Stimulated activated naive CD4-positive, alpha-beta T cell treated with Interleukin-2 at 50 U/mL for 16 hours (primary cell): Measurements from ENCODE around the gene PLXNA4.

Experiments used
- DNase-seq: peaks from one replicate; lab custom pipeline; 2025; lab: John Stamatoyannopoulos, UW

Gene PLXNA4

DNA sequence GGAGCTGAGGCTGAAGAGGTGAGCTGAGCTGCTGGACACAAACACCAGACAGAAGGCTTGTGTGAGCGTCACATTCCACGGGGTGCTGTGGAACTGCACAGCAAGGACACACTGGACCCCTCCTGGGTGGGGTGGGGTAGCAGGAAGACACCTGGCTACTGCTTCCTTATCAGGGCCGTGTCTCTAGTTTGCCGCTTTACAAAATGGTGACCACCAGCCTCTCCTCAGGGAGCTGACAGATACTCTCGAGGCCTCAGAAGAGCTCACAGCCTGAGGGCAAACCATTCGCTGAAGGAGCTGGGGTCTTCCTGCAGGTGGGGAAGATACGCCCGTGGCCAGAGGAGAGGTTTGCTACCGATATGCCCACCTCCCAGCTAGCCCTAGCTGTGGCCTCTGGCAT lies 461.9 kb downstream of the PLXNA4 start:
- no peak for DNase-seq

DNA sequence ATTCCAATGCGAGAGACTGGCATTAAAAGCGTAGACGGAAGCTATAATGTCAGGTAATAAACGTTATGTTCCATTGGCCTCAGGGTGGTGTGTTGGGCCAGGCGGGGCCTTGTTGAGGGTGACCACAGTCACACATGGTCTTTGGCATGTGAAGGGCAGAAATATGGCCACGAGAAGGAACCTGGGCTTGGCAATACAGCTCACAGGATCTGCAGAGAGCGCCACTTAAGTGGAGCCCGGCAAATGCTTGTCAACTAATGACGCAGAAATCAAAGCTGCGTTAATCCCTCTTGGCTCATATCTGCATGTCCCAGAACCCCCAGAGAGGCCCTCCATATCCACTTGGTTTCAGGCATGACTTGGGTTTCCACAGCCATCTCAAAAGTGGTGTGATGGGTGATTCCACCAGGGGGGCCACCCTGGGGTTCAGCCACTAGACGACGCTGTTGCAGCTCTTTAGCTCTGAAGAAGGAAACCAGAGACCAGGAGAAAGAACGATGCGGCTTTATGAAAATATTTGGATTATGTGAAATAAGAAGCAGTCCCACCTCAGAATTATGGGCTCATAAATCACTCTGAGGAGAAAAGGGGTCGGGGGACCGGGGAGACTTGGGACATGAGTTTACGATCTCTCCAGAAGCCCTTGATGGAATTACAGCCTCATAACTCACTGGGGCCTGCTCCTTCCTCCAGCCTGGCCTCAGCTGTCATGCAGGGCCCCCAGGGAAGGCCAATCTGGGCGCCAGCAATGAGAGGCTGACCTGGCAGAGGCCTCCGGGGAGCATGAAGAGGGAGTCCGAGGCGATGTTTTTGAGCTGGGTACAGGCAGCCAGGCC lies 462.5 kb downstream of the PLXNA4 start:
- no peak for DNase-seq

DNA sequence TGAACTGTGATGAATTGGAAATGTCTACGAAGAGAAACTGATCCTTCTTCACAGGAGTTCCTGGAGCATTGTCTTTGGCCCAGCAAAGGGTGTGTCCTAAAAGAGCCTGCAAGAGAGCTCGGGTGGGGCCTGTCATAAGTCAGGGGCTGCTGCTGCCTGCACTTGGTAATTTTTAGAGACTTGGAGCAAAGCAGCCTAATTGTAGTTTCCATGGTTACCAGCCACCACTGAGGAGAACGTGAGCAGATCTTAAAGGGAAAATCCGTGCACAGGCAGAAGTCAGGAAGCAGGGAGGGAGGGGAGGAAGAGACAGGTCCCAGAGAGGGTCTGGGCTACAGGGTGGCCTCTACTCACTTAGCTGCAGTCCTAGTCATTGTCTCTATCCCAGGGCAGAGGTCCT lies 463.6 kb downstream of the PLXNA4 start:
- DNase-seq: no peak

DNA sequence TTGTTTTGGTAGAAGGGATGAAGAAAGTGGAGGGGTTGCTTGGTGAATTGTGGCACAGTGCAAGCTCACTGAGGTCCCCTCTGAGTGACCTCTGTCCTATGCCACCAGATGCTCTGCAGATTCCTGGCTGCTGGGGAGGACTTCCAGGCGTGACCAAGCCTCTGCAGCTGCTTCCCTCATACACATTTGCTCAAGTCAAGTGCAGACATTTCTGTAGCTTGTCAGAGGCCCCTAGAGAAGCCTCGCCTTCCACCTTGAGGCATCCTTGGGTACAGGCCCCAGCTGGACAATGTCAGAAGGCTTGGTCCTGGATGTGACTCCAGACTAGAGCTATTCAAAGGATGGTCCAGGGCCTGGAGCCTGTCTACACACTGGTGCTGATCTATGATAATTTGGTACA lies 464.2 kb downstream of the PLXNA4 start:
- DNase-seq: no peak

DNA sequence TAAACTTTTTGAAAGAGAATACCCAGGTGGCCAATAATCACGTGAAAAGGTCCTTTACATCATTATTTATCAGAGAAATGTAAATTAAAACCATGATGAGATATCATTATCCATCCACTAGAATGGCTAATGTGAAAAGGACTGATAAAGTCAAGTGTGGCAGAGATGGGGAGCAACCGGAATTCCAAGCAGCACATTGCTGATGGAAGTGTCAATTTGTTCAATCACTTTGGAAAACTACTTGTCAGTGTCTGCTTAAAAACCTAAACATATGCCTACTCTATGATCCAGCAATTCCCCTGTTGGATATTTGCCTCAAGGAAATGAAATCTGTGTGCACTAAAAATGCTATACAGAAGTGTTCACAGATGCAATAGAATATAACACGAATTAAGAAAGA lies 465.6 kb downstream of the PLXNA4 start:
- no peak for DNase-seq

DNA sequence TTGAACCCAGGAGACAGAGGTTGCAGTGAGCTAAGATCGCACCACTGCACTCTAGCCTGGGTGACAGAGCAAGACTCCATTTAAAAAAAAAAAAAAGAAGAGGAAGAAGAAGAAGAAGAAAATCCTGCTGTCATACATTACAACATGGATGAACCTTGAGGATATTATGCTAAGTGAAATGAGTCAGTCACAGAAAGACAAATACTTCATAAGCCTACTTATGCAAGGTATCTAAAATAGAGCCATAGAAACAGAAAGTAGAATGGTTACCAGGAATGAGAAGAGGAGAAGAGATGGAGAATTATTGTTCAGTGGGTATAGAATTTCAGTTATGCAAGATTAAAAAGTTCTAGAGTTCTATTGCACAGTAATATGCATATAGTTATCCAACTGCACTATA lies 466.5 kb downstream of the PLXNA4 start:
- no peak for DNase-seq

DNA sequence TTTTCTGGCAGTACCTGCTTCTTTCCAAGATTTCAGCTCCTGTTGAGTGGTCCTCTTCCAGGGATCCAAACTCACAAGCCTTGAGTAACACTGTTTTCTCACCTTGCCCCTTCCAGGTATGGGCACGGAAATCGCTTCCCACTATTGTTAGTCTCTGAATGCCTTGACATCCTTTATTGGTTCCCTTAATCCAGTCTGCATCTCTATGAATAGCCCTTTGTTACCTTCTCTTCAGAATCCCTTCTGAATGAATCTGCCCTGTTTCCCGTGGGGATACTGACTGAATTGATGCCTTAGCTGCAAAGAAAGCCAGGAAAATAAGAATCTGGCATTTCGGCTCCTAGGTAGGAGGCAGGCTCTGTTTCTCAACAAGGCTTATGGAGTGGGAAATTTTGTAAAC lies 467.7 kb downstream of the PLXNA4 start:
- DNase-seq: no peak

DNA sequence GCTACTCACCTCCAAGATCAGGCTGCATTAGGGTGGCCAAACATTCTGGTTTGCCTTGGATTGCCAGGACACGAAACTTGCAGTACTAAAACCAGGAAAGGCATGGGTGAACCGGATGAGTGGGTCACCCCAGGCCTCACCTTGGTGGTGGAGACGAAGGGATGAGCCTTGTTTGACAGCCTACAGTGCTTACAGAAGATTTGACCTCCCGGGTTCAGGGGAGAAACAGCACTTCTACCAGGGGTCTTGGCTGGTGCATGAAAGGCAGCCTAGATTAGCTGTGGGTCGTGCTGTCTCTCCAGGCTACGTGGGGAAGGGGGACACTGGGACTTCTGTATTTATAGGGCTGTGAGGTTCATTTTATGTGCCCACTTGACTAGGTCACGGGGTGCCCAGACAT lies 469.8 kb downstream of the PLXNA4 start:
- DNase-seq: no peak

DNA sequence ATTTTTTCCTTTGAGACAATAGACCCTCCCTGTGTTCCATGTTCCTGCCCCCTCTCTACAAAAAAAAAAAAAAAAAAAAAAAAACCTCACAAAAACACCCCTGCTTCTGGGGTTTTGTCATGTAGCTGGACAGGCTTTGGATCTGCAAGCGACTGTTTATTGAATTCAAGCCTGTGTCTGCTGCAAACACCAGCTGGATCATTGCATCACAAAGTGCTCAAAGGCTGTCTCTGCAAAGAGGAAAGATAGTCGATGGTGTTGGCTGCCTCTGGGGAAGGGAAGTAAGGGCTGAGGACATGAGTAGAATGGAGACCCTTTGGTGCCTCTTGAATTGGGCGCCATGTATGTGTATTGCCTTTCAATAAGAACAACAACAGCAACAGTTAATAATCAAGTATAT lies 471.2 kb downstream of the PLXNA4 start:
- DNase-seq: no peak

DNA sequence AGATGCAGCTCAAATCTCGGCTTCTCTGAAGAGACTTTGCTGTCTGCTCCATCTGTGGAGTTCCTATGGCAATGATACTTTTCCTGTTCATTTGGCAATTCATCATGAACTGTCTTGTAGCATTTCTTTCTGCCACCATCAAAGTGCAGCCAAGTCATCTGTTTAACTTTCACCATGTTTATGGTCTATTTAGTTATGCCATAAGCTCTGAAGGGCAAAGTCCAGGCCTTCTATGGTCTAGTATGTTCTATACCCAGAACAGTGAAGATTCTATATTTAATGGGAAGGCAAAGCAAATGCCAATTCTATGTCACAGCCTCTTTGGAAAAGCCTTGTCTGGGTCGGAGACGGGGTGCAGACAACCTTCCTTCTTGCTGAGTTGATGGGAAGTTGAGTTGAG lies 472.6 kb downstream of the PLXNA4 start:
- no peak for DNase-seq

DNA sequence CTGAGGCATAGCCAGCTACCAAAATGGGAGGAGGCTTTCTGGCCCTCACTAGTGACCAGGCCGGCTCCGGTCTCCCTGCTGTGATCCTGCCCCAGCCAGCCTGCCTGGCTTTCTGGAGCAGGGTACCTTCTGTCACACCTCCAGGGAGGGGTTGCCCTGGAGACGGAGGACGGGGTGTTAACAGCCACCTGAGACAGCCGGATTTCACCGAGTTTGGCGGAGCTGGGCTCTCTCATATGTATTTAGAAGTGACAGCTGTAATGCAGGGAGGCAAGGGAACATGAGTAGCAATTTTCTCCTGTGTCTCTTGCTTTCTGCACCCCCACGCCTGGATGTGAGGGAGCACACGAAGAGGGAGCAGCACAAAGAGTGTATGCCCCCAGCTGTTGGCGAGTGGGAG lies 473.3 kb downstream of the PLXNA4 start:
- no peak for DNase-seq

DNA sequence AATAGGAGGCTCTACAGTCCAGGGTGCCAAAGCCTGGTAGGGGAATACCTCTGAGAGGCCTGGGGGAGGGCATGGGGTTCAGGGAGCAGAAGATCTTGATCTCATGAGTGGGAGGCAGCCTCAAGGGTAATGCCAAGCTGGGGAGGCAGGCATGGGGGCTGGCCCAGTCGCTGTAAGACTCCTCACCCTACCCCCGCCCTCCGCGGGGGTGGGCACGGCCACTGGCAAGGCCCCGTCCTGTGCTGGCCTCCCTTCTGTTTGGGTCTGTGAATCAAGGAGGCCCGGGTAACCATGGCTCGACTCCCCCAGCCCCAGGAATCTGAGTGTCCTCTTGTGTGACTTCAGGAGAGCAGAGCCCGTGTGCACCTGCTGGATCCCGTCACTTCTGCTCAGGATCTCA lies 473.9 kb downstream of the PLXNA4 start:
- no peak for DNase-seq

DNA sequence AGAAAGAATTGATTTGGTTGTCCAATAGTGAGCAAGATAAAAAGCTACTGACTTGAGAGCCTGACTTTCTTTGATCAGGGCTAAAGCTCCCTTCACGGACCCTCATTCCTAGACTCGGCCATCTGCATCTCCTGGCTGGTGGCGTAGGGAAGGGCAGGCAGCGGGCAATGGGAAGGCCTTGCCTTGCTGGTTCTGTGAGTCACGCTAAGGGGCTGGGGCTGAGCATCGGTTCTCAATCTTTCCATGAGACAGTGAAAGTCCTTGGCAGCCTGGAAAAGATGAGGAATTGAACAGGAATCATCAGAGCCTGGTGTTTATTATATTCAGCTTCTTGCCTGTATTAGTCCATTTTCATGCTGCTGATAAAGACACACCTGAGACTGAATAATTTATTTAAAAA lies 475.3 kb downstream of the PLXNA4 start:
- no peak for DNase-seq

DNA sequence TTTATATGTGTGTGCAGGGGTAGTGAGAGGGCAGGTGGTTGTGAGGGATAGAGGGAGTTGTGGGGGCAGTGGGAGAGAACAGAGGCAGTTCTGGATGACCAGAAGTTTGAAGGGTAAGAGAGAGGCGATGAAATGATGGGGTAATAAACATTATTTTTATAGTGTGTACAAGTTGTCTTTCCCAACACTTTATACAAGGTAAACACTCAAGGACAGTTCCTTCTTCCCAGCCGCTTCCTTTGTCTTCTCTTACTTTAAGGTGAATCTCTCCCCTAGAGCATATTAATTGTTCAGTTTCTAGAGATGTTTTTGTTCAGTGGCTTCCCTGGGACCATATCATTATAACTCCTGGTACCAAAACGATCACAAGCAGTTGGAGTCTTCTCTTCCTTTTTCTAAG lies 475.8 kb downstream of the PLXNA4 start:
- DNase-seq: no peak

DNA sequence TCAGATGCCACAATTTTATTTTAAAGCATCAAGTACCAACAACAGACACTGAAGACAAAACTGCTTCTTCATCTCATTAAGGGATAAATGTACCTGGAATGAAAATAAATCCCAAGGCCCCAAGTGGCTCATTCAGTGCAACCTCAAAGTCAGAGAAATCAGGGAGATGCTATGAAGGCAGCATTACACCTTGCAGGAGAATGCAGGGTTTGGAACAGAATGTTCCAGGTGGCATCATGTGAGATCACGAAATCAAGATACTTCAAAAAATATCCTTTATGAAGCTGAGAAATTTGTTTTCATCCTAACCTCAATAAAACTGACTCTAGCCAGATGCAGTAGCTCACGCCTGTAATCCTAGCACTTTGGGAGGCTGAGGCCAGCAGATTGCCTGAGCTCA lies 477.1 kb downstream of the PLXNA4 start:
- no peak for DNase-seq

DNA sequence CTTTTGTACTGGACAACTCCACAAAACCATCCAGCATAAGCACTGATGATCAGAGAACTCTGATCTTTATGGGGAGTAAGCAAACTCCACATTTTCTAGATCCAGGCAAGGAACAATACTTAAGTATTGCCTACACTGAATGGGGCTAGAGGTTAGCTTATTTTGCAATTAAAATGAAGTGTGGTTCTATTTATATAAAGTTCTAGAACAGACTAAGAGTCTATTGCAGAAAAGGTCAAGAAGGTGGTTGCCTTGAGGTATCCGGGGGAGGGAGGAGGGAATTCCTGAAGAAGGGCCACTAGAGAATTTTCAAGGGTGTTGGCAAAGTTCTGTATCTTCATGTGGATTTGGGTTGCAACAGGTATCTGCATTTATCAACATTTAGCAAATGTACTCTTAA lies 477.9 kb downstream of the PLXNA4 start:
- no peak for DNase-seq

DNA sequence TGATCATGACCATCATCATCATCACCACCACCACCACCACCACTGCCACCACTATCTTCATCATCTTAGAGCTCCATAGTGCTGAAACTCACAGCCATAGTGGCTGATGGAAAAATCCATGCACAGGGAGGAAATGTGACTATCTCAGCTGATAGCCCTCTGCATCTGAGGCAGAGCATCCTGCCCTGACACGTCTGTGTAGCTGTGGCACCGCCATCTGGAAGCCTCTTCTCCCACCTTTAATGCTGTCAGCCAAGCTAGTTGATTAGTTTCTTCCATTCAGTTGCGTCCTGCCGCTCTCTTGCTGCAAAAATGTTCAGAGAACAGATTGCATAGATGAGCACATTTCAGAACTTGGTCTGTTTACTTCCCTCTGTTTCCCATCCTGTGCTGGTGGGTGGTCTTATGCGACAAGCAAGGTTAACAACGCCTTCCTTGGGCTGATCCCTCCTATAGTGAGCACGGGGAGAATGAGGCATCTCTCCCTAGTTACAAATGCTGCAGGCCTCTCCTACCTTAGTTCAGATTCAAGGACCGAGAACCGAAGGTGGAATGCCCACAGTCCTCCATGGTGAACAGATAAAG lies 478.6 kb downstream of the PLXNA4 start:
- DNase-seq: no peak

DNA sequence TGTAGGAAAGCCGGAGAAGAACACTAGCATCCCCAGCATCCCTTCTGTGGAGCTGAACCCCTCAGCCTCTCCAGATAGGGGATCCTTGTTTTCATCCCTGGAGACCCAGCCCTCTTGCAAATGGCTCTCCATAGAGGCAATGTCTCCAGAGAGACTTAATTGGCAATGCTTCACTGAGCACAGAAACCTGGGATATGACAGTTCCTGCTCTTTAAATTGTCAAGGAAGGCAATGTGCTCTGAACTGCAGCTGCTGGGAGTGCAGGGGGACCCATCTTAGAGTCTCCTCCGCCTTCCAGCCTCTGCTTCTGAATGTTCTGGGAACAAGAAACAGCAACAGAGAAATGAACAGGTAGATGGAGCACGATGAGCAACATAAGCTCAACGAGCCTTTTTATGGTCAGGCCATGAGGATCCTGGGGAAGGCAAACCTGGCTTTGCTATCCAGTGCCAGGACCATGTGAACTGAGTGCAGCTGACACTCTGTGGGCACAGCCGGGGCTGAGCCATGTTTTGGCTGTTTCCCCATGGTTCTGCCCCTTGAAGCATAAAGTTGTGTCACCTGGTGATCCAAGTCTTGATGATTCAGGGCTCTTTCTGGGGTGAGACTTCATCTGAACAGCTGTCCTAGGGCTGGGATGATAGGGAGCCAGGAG lies 481.0 kb downstream of the PLXNA4 start:
- DNase-seq: no peak

DNA sequence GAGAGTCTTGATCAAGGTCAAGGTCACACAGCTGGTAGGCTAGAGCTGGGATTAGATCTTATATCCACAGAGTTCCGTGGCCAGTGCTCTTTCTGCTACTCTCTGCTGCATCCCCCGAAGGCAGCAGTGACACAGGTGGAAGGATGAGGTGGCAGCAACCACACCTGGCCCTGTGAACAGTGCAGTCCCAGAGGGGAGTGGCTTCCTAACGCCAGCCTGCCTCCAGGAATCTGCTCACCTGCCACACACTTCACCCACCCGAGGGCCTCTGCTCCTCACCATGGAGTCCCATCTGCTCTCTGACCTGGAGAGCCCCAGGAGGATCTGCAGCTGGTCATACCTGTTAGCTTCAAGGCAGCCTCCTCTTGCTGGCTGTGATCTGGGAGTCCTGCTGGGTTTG lies 484.2 kb downstream of the PLXNA4 start:
- no peak for DNase-seq

DNA sequence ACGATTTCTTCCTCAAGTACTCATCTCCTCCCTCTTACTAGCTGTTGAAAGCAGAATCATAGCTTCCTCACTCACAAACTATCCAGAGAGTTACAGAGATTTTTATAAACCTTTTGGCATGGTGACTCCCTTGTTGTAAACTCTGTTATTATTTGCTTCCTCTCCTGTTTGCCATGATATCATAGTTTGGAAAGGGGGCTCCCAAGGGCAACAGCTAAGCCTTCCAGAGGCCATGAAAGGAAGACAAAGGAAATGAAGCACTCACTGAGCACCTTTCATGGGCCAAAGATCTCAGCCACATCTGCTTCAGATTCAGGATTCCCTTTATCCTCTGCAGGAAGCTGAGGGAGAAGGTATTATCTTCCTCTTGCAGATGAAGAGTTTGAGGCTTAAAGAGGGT lies 484.6 kb downstream of the PLXNA4 start:
- DNase-seq: no peak

DNA sequence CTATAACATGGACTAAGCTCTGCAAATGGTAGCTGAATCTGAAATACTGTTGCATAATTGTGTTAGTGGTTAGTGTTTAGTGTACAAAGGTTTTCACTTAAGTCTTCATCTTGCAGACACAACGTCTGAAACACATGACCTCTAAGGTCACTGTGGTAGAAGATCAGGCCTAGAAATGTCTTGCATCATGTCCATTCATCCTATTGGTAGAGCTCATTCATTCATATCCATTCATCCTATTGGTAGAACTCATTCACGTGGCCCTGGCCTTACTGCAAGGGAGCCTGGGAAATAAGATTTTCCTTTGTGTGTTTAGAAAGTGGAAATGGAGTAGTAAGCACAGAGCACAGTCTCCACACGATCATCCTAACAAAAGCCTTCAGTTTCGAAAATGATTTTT lies 485.8 kb downstream of the PLXNA4 start:
- DNase-seq: no peak

DNA sequence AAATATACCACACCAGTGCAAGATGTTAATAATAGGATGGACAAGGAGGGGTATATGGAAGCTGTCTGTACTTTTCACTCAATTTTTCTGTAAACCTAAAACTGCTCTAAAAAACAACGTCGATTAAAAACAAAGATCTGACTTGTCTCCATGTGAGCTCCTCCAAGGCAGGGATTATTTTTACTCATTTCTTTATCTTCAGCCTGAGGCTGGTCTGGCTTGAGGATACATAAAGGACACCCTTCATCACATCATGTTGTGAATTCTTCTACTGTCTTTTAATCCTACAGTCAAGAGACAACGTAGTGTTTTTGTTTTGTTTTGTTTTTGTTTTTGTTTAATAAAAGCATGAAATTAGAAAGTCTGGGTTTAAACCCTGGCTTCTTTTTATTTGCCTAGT lies 486.9 kb downstream of the PLXNA4 start:
- no peak for DNase-seq

DNA sequence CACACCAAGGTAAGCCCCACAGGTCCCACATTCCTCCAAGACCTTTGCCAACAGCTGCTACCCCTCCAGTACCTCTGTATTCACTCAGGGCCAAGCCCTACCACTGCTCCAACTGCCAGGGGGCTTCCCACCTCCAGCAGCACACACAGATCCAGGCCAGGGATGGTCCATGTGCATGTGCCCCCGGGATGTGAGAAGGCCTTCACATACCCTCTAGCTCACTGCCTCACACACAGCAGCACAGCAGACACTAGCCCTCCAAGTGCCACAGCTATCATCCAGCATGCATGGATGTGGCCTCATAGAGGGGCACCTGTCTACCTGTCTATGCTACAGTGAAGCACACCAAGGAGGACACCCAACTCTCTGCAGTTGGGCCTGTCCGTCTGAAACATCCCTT lies 488.8 kb downstream of the PLXNA4 start:
- DNase-seq: no peak
